GM12892 (cell line): ENCODE results near the gene GNAO1.

Experiments
- POLR2A ChIP-seq: IDR thresholded peaks from 2 replicates; pipeline ENCODE4 v1.6.1; 2011; ENCODE audit warnings: low read depth, low read length, control low read depth
- TAF1 ChIP-seq: IDR thresholded peaks from 2 replicates; pipeline ENCODE4 v1.6.1; 2011; ENCODE audit warnings: low read depth, mild to moderate bottlenecking, control low read depth, low read length, borderline replicate concordance

- TF ChIP-seq TAF1 (no peak), POLR2A (no peak)
Observed at GRCh38 chr16:56272583-56272894, 81.2 kb downstream of the GNAO1 start.
